Parathyroid adenoma (tissue), 2 donors: ENCODE data around the gene FAM3B.

ENCODE experiments used
- H2AFZ ChIP-seq: fragments of 300-600 bp; sonication (generic); one replicate; pipeline ENCODE4 v1.7.0; 2017; ENCODE audit warnings: antibody characterized with exemption, mild to moderate bottlenecking
- H3K27ac ChIP-seq: fragments of 300-600 bp; sonication (generic); one replicate; pipeline ENCODE4 v1.7.0; 2017
- H3K27me3 ChIP-seq: fragments of 300-600 bp; sonication (generic); one replicate; pipeline ENCODE4 v1.7.0; 2017; ENCODE audit warnings: low read length; ENCODE audit not compliant: control insufficient read depth, insufficient read depth
- H3K36me3 ChIP-seq: fragments of 300-600 bp; sonication (generic); one replicate; pipeline ENCODE4 v1.7.0; 2017; ENCODE audit warnings: low read length; ENCODE audit not compliant: control insufficient read depth, insufficient read depth
- H3K4me1 ChIP-seq: fragments of 300-600 bp; sonication (generic); one replicate; pipeline ENCODE4 v1.7.0; 2017; ENCODE audit warnings: control low read depth
- H3K4me2 ChIP-seq: fragments of 300-600 bp; sonication (generic); one replicate; pipeline ENCODE4 v1.7.0; 2017; ENCODE audit warnings: low read length
- H3K4me3 ChIP-seq: fragments of 300-600 bp; sonication (generic); one replicate; pipeline ENCODE4 v1.7.0; 2017; ENCODE audit warnings: low read depth, low read length
- H3K79me2 ChIP-seq: fragments of 300-600 bp; sonication (generic); one replicate; pipeline ENCODE4 v1.7.0; 2017; ENCODE audit warnings: control low read depth
- H3K9ac ChIP-seq: fragments of 300-600 bp; sonication (generic); one replicate; pipeline ENCODE4 v1.7.0; 2017; ENCODE audit warnings: mild to moderate bottlenecking
- H3K9me3 ChIP-seq: fragments of 300-600 bp; sonication (generic); one replicate; pipeline ENCODE4 v1.7.0; 2017; ENCODE audit warnings: low read length; ENCODE audit not compliant: control insufficient read depth
- TF ChIP-seq, protein P1 (sequence below): fragments of 300-600 bp; sonication (generic); IDR thresholded peaks from one replicate; pipeline ENCODE4 v1.7.0; 2017; ENCODE audit warnings: antibody characterized with exemption, mild to moderate bottlenecking
- donor health status: primary hyperparathyroidism.

The FAM3B gene

DNA sequence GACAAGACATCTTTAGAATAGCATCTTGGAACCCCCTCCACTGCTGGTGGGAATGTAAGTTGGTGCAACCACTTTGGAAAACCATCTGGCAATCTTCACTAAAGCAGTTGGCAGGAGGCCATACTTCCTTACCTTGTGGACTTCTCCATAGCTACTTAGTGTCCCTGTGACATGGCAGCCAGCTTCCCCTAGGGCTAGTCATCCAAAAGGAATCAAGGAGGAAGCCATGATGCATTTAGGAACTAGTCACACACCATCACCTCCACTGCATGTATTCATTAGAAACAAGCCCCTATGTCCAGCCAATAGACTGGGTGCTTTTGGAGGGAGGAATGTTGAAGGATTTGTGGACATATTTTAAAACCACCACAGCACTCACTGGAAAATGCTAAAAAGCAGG is 65.1 kb downstream of the FAM3B start:
- Histone ChIP-seq H3K36me3 (no peaks in the 10 kb centered on the region), H3K27me3 (no peaks in the 10 kb centered on the region)

DNA sequence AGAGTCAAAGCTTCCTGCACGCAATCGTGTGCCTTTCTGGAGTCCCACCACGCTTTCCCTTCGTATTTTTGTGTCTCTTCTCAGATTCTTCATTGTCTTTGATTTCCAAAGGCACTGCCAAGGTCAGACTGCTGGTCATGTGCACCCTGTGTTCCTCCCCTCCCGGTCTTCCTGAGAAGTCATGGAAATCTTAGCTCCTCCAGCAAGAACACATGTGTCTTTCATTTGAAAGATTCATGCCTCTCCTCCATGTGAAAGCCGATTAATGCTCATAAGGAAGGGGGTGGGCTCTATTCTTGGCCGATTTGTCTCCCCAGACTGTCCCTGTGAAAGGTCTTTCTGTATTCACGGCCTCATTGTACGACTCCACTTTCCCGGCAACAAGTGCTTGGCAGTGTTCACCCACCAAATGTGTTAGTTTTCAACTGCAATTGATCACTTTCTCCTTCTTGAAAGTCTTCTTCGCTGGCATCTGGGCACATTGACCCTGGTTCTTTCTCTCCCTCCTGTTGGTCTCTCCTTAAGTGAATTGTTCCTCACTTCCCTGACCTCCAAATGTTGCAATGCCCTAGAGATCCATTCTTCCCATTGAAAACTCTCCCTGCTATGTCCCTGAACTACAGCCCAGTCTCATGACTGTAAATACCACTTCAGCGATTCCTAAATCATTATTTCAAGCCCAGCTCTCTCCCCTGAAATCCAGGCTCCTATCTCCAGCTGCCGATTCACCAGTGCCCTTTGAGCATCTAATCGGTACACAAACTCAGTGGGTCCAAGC is 70.6 kb downstream of the FAM3B start:
- no peaks in the 10 kb centered on the region for H3K9me3 ChIP-seq
- no peaks in the 10 kb centered on the region for H3K79me2 ChIP-seq
- no peak overlapping the region for H3K27ac ChIP-seq
- no peak overlapping the region for H2AFZ ChIP-seq
- TF ChIP-seq, protein P1, sequence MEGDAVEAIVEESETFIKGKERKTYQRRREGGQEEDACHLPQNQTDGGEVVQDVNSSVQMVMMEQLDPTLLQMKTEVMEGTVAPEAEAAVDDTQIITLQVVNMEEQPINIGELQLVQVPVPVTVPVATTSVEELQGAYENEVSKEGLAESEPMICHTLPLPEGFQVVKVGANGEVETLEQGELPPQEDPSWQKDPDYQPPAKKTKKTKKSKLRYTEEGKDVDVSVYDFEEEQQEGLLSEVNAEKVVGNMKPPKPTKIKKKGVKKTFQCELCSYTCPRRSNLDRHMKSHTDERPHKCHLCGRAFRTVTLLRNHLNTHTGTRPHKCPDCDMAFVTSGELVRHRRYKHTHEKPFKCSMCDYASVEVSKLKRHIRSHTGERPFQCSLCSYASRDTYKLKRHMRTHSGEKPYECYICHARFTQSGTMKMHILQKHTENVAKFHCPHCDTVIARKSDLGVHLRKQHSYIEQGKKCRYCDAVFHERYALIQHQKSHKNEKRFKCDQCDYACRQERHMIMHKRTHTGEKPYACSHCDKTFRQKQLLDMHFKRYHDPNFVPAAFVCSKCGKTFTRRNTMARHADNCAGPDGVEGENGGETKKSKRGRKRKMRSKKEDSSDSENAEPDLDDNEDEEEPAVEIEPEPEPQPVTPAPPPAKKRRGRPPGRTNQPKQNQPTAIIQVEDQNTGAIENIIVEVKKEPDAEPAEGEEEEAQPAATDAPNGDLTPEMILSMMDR, result no peak
- no peak overlapping the region for H3K9ac ChIP-seq
- no peak overlapping the region for H3K4me3 ChIP-seq
- H3K36me3 ChIP-seq, result no peaks in the 10 kb centered on the region
- H3K4me1 ChIP-seq, result no peaks in the 10 kb centered on the region
- H3K27me3 ChIP-seq, result no peaks in the 10 kb centered on the region
- H3K4me2 ChIP-seq, result no peak overlapping the region

More for the DNA sequence above, 65.1 kb downstream of the FAM3B start:
- TF ChIP-seq, protein P1, result no peak
- Histone ChIP-seq H3K4me2 (no peak overlapping the region), H2AFZ (no peak overlapping the region), H3K4me1 (no peaks in the 10 kb centered on the region), H3K27ac (no peak overlapping the region), H3K9me3 (no peaks in the 10 kb centered on the region), H3K9ac (no peak overlapping the region), H3K4me3 (no peak overlapping the region), H3K79me2 (no peaks in the 10 kb centered on the region)

DNA sequence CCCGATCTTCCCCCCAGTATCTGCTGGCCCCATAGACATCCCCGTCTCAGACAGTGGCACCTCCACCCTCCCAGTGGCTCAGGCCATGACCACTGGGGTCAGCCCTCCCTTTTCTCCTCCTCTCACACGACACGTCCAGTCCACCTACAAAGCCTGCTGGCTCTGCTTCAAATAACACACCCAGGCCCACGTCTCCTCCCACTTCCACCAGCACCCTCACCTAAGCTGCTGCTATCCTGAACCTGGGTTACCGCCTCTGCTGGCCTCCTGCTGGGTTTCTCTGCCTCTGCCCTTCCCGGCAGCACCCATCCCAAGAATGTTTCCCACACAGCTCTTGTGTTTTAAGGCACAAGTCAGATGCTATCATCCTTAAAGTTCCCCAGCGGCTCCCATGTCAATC is 71.2 kb downstream of the FAM3B start:
- no peak overlapping the region for H3K4me2 ChIP-seq
- no peak overlapping the region for H3K9ac ChIP-seq
- no peak overlapping the region for H2AFZ ChIP-seq
- H3K27me3 ChIP-seq, result no peaks in the 10 kb centered on the region
- H3K36me3 ChIP-seq, result no peaks in the 10 kb centered on the region
- no peak overlapping the region for H3K4me3 ChIP-seq
- H3K79me2 ChIP-seq, result no peaks in the 10 kb centered on the region
- TF ChIP-seq, protein P1, result no peak
- H3K4me1 ChIP-seq, result no peaks in the 10 kb centered on the region
- no peaks in the 10 kb centered on the region for H3K9me3 ChIP-seq
- H3K27ac ChIP-seq, result no peak overlapping the region

DNA sequence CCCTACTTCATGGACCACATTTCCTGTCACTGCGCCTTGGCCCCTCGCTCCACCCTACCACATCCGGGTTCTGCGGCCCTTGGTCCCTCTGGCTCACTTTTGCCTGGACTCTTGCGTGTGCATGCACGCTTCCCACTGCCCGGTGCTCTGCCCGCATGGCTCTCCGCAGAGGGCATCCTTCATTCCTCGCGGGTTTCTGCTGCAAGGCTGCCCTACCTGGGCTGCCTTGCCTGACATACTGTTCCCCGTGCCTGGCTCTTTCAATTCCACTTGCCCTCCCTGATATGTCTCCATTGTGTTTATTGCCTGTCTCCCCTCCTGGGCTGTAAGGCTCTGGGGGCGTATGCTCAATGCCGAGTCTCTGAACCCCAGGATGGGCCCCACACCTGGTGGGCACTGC is 71.7 kb downstream of the FAM3B start:
- H3K27me3 ChIP-seq, result no peaks in the 10 kb centered on the region
- no peak overlapping the region for H3K27ac ChIP-seq
- H3K36me3 ChIP-seq, result no peaks in the 10 kb centered on the region
- no peak overlapping the region for H3K4me2 ChIP-seq
- H2AFZ ChIP-seq, result no peak overlapping the region
- TF ChIP-seq, protein P1, result no peak
- no peak overlapping the region for H3K4me3 ChIP-seq
- H3K9ac ChIP-seq, result no peak overlapping the region
- no peaks in the 10 kb centered on the region for H3K79me2 ChIP-seq
- H3K4me1 ChIP-seq, result no peaks in the 10 kb centered on the region
- no peaks in the 10 kb centered on the region for H3K9me3 ChIP-seq
